ENCODE results near the gene HAO2. TPM values are rescaled to one million over a fixed set of nuclear protein-coding genes. Genes with fewer than 3 reads are reported as not detected.
A peak's percentile ranks its signal among the peaks of the same experiment; 100 is the strongest.

The HAO2 gene
- total RNA-seq, 2 experiments from 2014 or later = not detected

- H3K9me3 ChIP-seq (ENCODE audit: low read length) = no peaks in the 10 kb centered on the region
- H3K4me3 ChIP-seq (ENCODE audit: low read depth, low read length, poor library complexity, severe bottlenecking) = no peak overlapping the region
- POLR2A ChIA-PET = no interaction called here
- no peak overlapping the region for H3K4me2 ChIP-seq (ENCODE audit: low read length)
- no peaks in the 10 kb centered on the region for H3K36me3 ChIP-seq (ENCODE audit: insufficient read depth, low read length)
- peak; percentile 9 for DNase-seq (ENCODE audit: low spot score)
- H3K9me2 ChIP-seq (ENCODE audit: insufficient read depth, low read length) = no peaks in the 10 kb centered on the region
- TF ChIP-seq EZH2phosphoT487 (IDR thresholded peaks at IDR 0.05; ENCODE audit: borderline replicate concordance, low read depth, low read length) = no peak
- TF ChIP-seq CTCF (conservative IDR thresholded peaks at IDR 0.05; ENCODE audit: low read length) = peak; percentile 83
- no peak overlapping the region for H2AFZ ChIP-seq (ENCODE audit: low read length)
- BruUV-seq (replicated peaks) = no TSS peak
- H3K27ac ChIP-seq (ENCODE audit: low read depth, low read length, poor library complexity, severe bottlenecking) = no peak overlapping the region
- no peaks in the 10 kb centered on the region for H4K20me1 ChIP-seq (ENCODE audit: insufficient read depth, low read length)
- no peaks in the 10 kb centered on the region for H3K4me1 ChIP-seq (ENCODE audit: insufficient read depth, low read length, poor library complexity, severe bottlenecking)
- CTCF ChIA-PET (ENCODE audit: unreplicated experiment) = no interaction called here
- H3K79me2 ChIP-seq (ENCODE audit: insufficient read depth, low read depth, low read length) = no peaks in the 10 kb centered on the region
- intact Hi-C loops (cut with micrococcal nuclease; ENCODE audit: unreplicated experiment) = no loop called here
These were observed 1.0 kb upstream of the HAO2 start for GRCh38 chr1:119367432-119368124.

GRCh38 chr1:119370748-119371147 lies 2.2 kb downstream of the HAO2 start:
- no peak overlapping the region for H3K4me2 ChIP-seq (ENCODE audit: low read length)
- intact Hi-C loops (cut with micrococcal nuclease; ENCODE audit: unreplicated experiment) = no loop called here
- H3K27ac ChIP-seq (ENCODE audit: low read depth, low read length, poor library complexity, severe bottlenecking) = no peak overlapping the region
- ChIA-PET CTCF (ENCODE audit: unreplicated experiment) (no interaction called here), POLR2A (interaction anchor here (1.4 kb wide), 1 partner anchor 18 kb away, joined by 3 read pairs; no protein-coding TSS in a partner anchor)
- H3K9me2 ChIP-seq (ENCODE audit: insufficient read depth, low read length) = no peaks in the 10 kb centered on the region
- DNase-seq (ENCODE audit: low spot score) = no peak
- no peaks in the 10 kb centered on the region for H3K79me2 ChIP-seq (ENCODE audit: insufficient read depth, low read depth, low read length)
- BruUV-seq (replicated peaks) = no TSS peak
- TF ChIP-seq CTCF (conservative IDR thresholded peaks at IDR 0.05; ENCODE audit: low read length) = no peak
- no peak for TF ChIP-seq EZH2phosphoT487 (IDR thresholded peaks at IDR 0.05; ENCODE audit: borderline replicate concordance, low read depth, low read length)
- H3K36me3 ChIP-seq (ENCODE audit: insufficient read depth, low read length) = no peaks in the 10 kb centered on the region
- H3K9me3 ChIP-seq (ENCODE audit: low read length) = no peaks in the 10 kb centered on the region
- no peak overlapping the region for H2AFZ ChIP-seq (ENCODE audit: low read length)
- no peaks in the 10 kb centered on the region for H3K4me1 ChIP-seq (ENCODE audit: insufficient read depth, low read length, poor library complexity, severe bottlenecking)
- no peak overlapping the region for H3K4me3 ChIP-seq (ENCODE audit: low read depth, low read length, poor library complexity, severe bottlenecking)
- no peaks in the 10 kb centered on the region for H4K20me1 ChIP-seq (ENCODE audit: insufficient read depth, low read length)

DNA sequence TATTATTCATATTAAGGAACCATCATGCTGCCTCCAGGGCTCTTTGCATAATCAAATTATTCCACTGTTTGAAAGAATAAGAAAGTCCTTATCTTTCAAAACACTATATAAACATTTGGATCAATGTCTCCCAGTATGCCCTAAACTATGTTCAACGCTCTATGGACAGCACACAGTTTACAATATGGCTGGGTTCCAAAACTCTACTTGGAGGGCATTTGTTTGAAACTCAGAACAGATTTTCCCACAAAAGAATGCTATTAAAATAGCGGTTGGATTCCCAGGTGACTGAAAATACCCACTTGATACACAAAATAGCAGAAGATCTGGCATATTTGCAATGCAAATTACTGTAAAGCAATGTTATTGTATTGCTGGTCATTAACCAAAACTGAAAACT lies 3.2 kb downstream of the HAO2 start:
- Histone ChIP-seq H3K4me1 (ENCODE audit: insufficient read depth, low read length, poor library complexity, severe bottlenecking) (no peaks in the 10 kb centered on the region), H3K4me2 (ENCODE audit: low read length) (no peak overlapping the region)
- CTCF ChIA-PET (ENCODE audit: unreplicated experiment) = no interaction called here

More for the DNA sequence above, 3.2 kb downstream of the HAO2 start:
- H3K4me3 ChIP-seq (ENCODE audit: low read depth, low read length, poor library complexity, severe bottlenecking) = no peak overlapping the region
- TF ChIP-seq CTCF (conservative IDR thresholded peaks at IDR 0.05; ENCODE audit: low read length) = no peak
- TF ChIP-seq EZH2phosphoT487 (IDR thresholded peaks at IDR 0.05; ENCODE audit: borderline replicate concordance, low read depth, low read length) = no peak
- H3K36me3 ChIP-seq (ENCODE audit: insufficient read depth, low read length) = no peaks in the 10 kb centered on the region
- POLR2A ChIA-PET = no interaction called here
- H4K20me1 ChIP-seq (ENCODE audit: insufficient read depth, low read length) = no peaks in the 10 kb centered on the region
- H3K79me2 ChIP-seq (ENCODE audit: insufficient read depth, low read depth, low read length) = no peaks in the 10 kb centered on the region
- intact Hi-C loops (cut with micrococcal nuclease; ENCODE audit: unreplicated experiment) = no loop called here
- no peak for DNase-seq (ENCODE audit: low spot score)
- no peaks in the 10 kb centered on the region for H3K9me3 ChIP-seq (ENCODE audit: low read length)
- H3K9me2 ChIP-seq (ENCODE audit: insufficient read depth, low read length) = no peaks in the 10 kb centered on the region
- H3K27ac ChIP-seq (ENCODE audit: low read depth, low read length, poor library complexity, severe bottlenecking) = no peak overlapping the region
- no peak overlapping the region for H2AFZ ChIP-seq (ENCODE audit: low read length)
- no TSS peak for BruUV-seq (replicated peaks)
